GM12874 (cell line): ENCODE measurements around the gene CROCC.

Experiments used
- TF ChIP-seq, protein P1 (sequence below): IDR thresholded peaks from 2 replicates; pipeline ENCODE4 v1.5.1; 2011; ENCODE audit warnings: low read depth, mild to moderate bottlenecking, control low read depth, low read length, moderate library complexity; ENCODE audit not compliant: insufficient read depth

Gene CROCC

DNA sequence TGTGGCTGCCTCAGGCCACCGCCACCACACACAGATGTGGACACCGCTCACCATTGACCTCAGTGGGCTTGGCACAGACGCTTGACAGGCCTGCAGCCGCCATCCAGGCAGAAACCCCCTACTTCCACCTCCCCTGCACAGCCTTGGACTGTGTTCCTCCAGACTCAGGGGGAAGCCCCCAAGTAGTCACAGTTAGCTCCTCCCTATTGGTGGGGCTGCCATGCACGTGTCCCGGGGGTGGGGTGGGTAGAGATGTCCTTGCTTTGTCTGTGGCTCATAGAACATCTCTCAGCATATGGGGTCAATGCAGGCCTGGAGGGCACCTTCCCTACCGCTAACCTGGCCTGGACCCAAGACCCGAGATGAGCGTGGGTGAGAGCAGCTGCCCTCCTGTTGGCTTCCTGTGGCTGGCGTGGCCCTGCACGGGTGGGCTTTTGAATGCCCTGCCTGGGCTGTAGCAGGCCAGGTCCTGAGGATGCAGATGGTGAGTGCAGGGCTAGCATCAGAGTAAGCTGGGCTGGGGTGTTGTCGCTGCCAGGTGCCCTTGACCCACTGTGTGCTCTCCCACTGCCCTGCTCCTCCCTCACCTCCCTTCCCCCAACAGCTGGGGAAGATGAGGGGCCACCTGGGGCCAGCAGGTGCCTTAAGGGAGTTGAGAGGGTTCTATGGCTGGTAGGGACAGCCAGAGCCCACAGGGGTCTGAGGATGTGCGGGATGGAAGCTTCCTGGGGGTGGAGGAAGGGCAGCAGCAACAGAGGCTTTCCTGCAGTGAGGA, 6.2 kb downstream of the CROCC start:
- TF ChIP-seq, protein P1, sequence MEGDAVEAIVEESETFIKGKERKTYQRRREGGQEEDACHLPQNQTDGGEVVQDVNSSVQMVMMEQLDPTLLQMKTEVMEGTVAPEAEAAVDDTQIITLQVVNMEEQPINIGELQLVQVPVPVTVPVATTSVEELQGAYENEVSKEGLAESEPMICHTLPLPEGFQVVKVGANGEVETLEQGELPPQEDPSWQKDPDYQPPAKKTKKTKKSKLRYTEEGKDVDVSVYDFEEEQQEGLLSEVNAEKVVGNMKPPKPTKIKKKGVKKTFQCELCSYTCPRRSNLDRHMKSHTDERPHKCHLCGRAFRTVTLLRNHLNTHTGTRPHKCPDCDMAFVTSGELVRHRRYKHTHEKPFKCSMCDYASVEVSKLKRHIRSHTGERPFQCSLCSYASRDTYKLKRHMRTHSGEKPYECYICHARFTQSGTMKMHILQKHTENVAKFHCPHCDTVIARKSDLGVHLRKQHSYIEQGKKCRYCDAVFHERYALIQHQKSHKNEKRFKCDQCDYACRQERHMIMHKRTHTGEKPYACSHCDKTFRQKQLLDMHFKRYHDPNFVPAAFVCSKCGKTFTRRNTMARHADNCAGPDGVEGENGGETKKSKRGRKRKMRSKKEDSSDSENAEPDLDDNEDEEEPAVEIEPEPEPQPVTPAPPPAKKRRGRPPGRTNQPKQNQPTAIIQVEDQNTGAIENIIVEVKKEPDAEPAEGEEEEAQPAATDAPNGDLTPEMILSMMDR, result no peak

DNA sequence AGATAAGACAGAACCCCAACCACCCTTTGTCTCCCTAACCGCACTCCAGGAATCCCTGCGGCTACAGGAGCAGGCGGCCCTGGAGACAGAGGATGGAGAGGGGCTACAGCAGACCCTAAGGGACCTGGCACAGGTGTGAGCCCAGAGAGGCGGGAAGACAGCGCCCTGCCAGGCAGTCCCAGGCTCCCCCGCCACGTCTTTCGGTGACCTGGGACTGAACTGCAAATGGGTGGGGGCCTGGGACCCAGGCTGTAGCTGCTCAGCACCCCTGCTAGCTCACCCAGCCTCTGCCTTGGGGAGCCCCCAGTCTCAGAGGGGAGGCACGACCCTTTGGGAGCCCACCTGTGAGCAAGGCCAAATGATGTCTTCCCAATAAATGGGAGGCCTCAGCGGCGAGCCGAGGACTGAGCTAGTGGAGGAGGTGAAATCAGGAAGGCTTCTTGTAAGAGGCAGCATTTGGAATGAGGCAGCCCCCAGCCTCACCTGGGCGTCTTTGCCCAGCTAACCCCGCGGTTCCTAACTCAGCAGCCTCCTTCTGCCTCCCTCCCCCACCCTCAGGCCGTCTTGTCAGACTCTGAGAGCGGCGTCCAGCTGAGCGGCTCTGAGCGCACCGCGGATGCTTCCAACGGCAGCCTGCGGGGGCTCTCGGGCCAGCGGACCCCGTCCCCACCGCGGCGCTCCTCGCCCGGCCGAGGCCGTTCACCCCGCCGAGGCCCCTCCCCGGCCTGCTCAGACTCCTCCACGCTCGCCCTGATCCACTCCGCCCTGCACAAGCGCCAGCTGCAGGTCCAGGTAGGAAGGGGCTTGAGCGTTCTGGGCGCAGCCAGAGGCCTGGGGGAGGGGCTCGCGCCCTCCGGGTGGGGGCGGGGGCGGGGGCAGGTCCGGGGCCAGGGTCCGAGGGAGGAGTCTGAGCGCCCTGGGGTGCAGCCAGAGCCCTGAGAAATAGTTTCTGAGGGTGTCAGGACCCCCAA, 16.9 kb downstream of the CROCC start:
- TF ChIP-seq, protein P1, result no peak

GRCh38 chr1:16944038-16944437, 22.3 kb downstream of the CROCC start:
- TF ChIP-seq, protein P1, result no peak

- TF ChIP-seq, protein P1, result no peak
Observed at GRCh38 chr1:16946646-16947045, 24.9 kb downstream of the CROCC start.

GRCh38 chr1:16954579-16954978, 32.8 kb downstream of the CROCC start:
- TF ChIP-seq, protein P1, result no peak

DNA sequence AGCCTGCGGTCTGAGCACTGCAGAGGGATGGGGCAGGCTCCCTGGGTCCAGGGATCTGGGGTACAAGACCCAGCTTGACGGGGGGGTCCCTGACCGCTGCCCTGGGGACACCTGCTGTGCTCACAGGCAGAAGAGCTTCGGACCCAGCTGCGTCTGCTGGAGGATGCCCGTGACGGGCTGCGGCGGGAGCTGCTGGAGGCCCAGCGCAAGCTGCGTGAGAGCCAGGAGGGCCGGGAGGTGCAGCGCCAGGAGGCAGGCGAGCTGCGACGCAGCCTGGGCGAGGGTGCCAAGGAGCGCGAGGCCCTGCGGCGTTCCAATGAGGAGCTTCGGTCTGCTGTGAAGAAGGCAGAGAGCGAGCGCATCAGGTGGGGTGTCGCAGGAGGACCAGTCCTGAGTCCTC, 33.5 kb downstream of the CROCC start:
- TF ChIP-seq, protein P1, result no peak

DNA sequence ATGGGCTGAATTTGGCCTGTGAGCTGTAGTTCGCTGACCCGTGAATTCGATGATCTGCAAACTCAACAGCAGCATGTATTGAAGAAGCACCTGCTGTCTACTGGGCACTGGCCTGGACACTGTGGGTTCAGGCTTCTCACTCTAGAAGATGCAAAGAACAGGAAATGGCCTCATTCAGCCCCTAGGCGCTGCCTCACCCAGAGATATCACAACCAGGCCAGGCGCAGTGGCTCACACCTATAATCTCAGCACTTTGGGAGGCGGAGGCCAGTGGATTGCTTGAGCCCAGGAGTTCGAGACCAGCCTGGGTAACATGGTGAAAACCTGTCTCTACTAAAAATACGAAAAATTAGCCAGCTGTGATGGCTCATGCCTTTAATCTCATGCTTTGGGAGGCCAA, 35.0 kb downstream of the CROCC start:
- TF ChIP-seq, protein P1, result no peak
